Right cardiac atrium (tissue), 5 donors: Measurements from ENCODE around the gene NDUFS8. TPM values are rescaled to one million over a fixed set of nuclear protein-coding genes. Genes with fewer than 3 reads are reported as not detected.

ENCODE experiments used
- ATAC-seq, 2 donors: fragments of 200-7000 bp; cut with Tn5 transposase; one replicate each; pipeline versions ENCODE4 v1.8.0 to v1.9.1; 2020; ENCODE audit warnings: moderate library complexity in 2 of 2, mild to moderate bottlenecking in 1 of 2
- DNase-seq, 3 donors: peaks; one replicate each; pipeline ENCODE4 v3.0.0-alpha.2; 2020
- H3K27ac ChIP-seq: one replicate; pipeline ENCODE4 v1.5.1; 2013; ENCODE audit warnings: mild to moderate bottlenecking, low read length, control low read depth, moderate library complexity
- H3K27me3 ChIP-seq: one replicate; pipeline ENCODE4 v1.6.1; 2013; ENCODE audit not compliant: control insufficient read depth, insufficient read depth
- H3K4me1 ChIP-seq: one replicate; pipeline ENCODE4 v1.6.1; 2013; ENCODE audit warnings: low read length; ENCODE audit not compliant: control insufficient read depth, insufficient read depth
- H3K4me3 ChIP-seq: one replicate; pipeline ENCODE4 v1.5.1; 2013; ENCODE audit warnings: low read length, control low read depth
- H3K9me3 ChIP-seq: one replicate; pipeline ENCODE4 v1.6.1; 2013; ENCODE audit warnings: low read length; ENCODE audit not compliant: control insufficient read depth
- WGBS: extraction: QIAGEN DNeasy Blood & Tissue Kit; methylation state at CpG from one replicate; pipeline ENCODE4 v1.1.7; 2013; 5-methylcytosine and 5-hydroxymethylcytosine counted together
- intact Hi-C, 4 donors: fragments of 100-400 bp; cut with DNase I; formaldehyde crosslinking; loops; one replicate each; pipeline versions ENCODE4 v1.11.0 to v1.14.0; 2022 to 2023
- microRNA-seq, 2 donors: library from miRNA; unstranded; fragments of <30 nt; microRNA quantifications; one replicate each; pipeline ENCODE4 v1.2.0, GENCODE V29; 2020 to 2021
- polyA plus RNA-seq: library from polyadenylated mRNA; stranded (reverse); fragments of 200-250 nt; gene quantifications from one replicate; pipeline ENCODE4 v1.2.3, GENCODE V29; 2013
- total RNA-seq, 4 donors: library from RNA; stranded (reverse); fragmentation: NEBNext Ultra II Directional; extraction: Animal tissue kit (Norgen Biotek cat#: 25700); gene quantifications; one replicate each; pipeline ENCODE4 v1.2.1, GENCODE V29; 2021
- donor health status: healthy with polysubstance abuse.
- donor health status: DM: no; HTN: yes; CAD: no.
- donor health status: DM: no; HTN: no; CAD: no.
- donor health status: DM: no; HTN: yes; CAD: no; lungs with severe emphysema.
- donor health status: DM: yes; HTN: yes; CAD: no.

Gene NDUFS8
- total and polyA plus RNA-seq, 5 donors = 334 to 642 (median 433) TPM

GRCh38 chr11:68077617-68078582, 47.4 kb downstream of the NDUFS8 start:
- intact Hi-C loops = no loop called here
- WGBS = 70% methylated on average over 8 of the region's 8 CpGs
- Histone ChIP-seq H3K27me3 (no peaks in the 10 kb centered on the region), H3K27ac (no peak overlapping the region), H3K9me3 (no peaks in the 10 kb centered on the region), H3K4me3 (no peak overlapping the region), H3K4me1 (peaks cover 8% of the 10 kb centered on the region)
- ATAC-seq = peak; percentile 29 to 61
- no peak for DNase-seq

- intact Hi-C loops = no loop called here
- ATAC-seq = no peak
Observed at GRCh38 chr11:68080860-68081259, 50.4 kb downstream of the NDUFS8 start.

GRCh38 chr11:68081691-68082090, 51.2 kb downstream of the NDUFS8 start:
- WGBS = 83% methylated on average over 9 of the region's 9 CpGs
- Histone ChIP-seq H3K27ac (no peak overlapping the region), H3K4me3 (no peak overlapping the region), H3K27me3 (no peaks in the 10 kb centered on the region), H3K4me1 (peaks cover 6% of the 10 kb centered on the region), H3K9me3 (no peaks in the 10 kb centered on the region)
- intact Hi-C loops = no loop called here
- ATAC-seq (no peak), DNase-seq (no peak)

More at GRCh38 chr11:68080860-68081259, 50.4 kb downstream of the NDUFS8 start:
- Histone ChIP-seq H3K27me3 (no peaks in the 10 kb centered on the region), H3K27ac (no peak overlapping the region), H3K4me3 (no peak overlapping the region), H3K4me1 (peaks cover 6% of the 10 kb centered on the region), H3K9me3 (no peaks in the 10 kb centered on the region)
- DNase-seq = no peak
- 96% methylated on average over 8 of the region's 8 CpGs for WGBS

- DNase-seq (no peak), ATAC-seq (no peak)
- H3K27ac ChIP-seq = no peak overlapping the region
- H3K4me1 ChIP-seq = peaks cover 5% of the 10 kb centered on the region
- H3K4me3 ChIP-seq = no peak overlapping the region
- no peaks in the 10 kb centered on the region for H3K9me3 ChIP-seq
- intact Hi-C loops = no loop called here
- WGBS = 70% methylated on average over 3 of the region's 3 CpGs
- no peaks in the 10 kb centered on the region for H3K27me3 ChIP-seq
Observed at GRCh38 chr11:68082481-68082880, 52.0 kb downstream of the NDUFS8 start.

GRCh38 chr11:68083517-68083916, 53.0 kb downstream of the NDUFS8 start:
- ATAC-seq (no peak), DNase-seq (no peak)
- H3K27me3 ChIP-seq = no peaks in the 10 kb centered on the region
- intact Hi-C loops = no loop called here
- H3K27ac ChIP-seq = no peak overlapping the region
- 64% methylated on average over 3 of the region's 3 CpGs for WGBS
- no peak overlapping the region for H3K4me3 ChIP-seq
- H3K4me1 ChIP-seq = no peaks in the 10 kb centered on the region
- H3K9me3 ChIP-seq = no peaks in the 10 kb centered on the region

Small RNAs within 50 kb of the gene (microRNA-seq; reads per million reads assigned to microRNA genes)
- gene MIR4691 (0 to 0.42 reads per million in 2 donors), gene MIR6753 (0 reads per million in 2 donors), gene MIR7113 (0.54 to 3.8 reads per million in 2 donors)

Other genes with a start within 250 kb of the NDUFS8 start
- gene UNC93B1, start 26.6 kb upstream of the NDUFS8 start, total RNA-seq = 10 to 100 TPM in 3 of 4 donors, 1 to 10 TPM in 1; 9.0 to 13.2 (median 11.9) TPM
- 6.9 TPM for gene UNC93B1, start 26.6 kb upstream of the NDUFS8 start, polyA plus RNA-seq
- 1 to 10 TPM; 3.8 to 5.7 (median 4.9) TPM for gene ALDH3B1, start 20.4 kb upstream of the NDUFS8 start, total RNA-seq
- gene ALDH3B1, start 20.4 kb upstream of the NDUFS8 start, polyA plus RNA-seq = 2.9 TPM
- gene TCIRG1, start 8.3 kb downstream of the NDUFS8 start, total RNA-seq = 10 to 100 TPM; 23.4 to 40.2 (median 36.6) TPM
- gene TCIRG1, start 8.3 kb downstream of the NDUFS8 start, polyA plus RNA-seq = 38.3 TPM
- gene CHKA, start 90.7 kb downstream of the NDUFS8 start, total RNA-seq = 10 to 100 TPM in 2 of 4 donors, 1 to 10 TPM in 2; 8.7 to 11.1 (median 9.7) TPM
- 10.9 TPM for gene CHKA, start 90.7 kb downstream of the NDUFS8 start, polyA plus RNA-seq
- 10 to 100 TPM; 28.2 to 31.4 (median 30.6) TPM for gene KMT5B, start 182.6 kb downstream of the NDUFS8 start, total RNA-seq
- 14.2 TPM for gene KMT5B, start 182.6 kb downstream of the NDUFS8 start, polyA plus RNA-seq
- 10 to 100 TPM; 18.9 to 40.1 (median 25.3) TPM for gene C11orf24, start 241.3 kb downstream of the NDUFS8 start, total RNA-seq
- gene C11orf24, start 241.3 kb downstream of the NDUFS8 start, polyA plus RNA-seq = 28.7 TPM